A673 (cell line): ENCODE data around the gene CCL28. TPM values are rescaled to one million over a fixed set of nuclear protein-coding genes. Genes with fewer than 3 reads are reported as not detected.
"Not testable (repeated sequence)": the region's sequence is repeated elsewhere in the genome, so short reads cannot be mapped to it uniquely, and the experiment has no call there.

Experiments
- BruUV-seq: library from RNA; stranded (reverse); fragments of 400-500 nt; replicated peaks from 2 replicates; lab custom pipeline; 2021; lab: Mats Ljungman, UMichigan
- CTCF ChIA-PET: fragments of 300-600 bp; sonication (Branson Sonifier 250); formaldehyde crosslinking; loops from one replicate; lab custom pipeline; 2022; ENCODE audit warnings: antibody characterized with exemption; lab: Charles Lee
- POLR2A ChIA-PET: fragments of 300-600 bp; sonication (Branson Sonifier 250); formaldehyde crosslinking; loops from one replicate; lab custom pipeline; 2022; ENCODE audit warnings: antibody characterized with exemption; ENCODE audit not compliant: low non-redundant PET; lab: Charles Lee
- DNase-seq: peaks from one replicate; pipeline ENCODE4 v3.0.0-alpha.2; 2015; ENCODE audit warnings: low spot score
- H3K27ac ChIP-seq: fragments of 200-600 bp; sonication (generic); 2 replicates; pipeline ENCODE4 v1.5.1; 2016; ENCODE audit warnings: mixed run types, low read depth, mild to moderate bottlenecking, mixed read lengths, antibody characterized with exemption, low read length; ENCODE audit not compliant: poor library complexity, severe bottlenecking
- H3K27me3 ChIP-seq: fragments of 200-600 bp; sonication (generic); replicated peaks from 2 replicates; pipeline ENCODE4 v1.6.1; 2017; ENCODE audit warnings: mixed run types, low read depth, mild to moderate bottlenecking, mixed read lengths, antibody characterized with exemption, low read length; ENCODE audit not compliant: insufficient read depth, poor library complexity
- H3K36me3 ChIP-seq: fragments of 200-600 bp; sonication (generic); 2 replicates; pipeline ENCODE4 v1.6.1; 2016; ENCODE audit warnings: mixed run types, mild to moderate bottlenecking, mixed read lengths, antibody characterized with exemption, low read length; ENCODE audit not compliant: insufficient read depth, poor library complexity, severe bottlenecking
- H3K4me1 ChIP-seq: fragments of 200-600 bp; sonication (generic); 2 replicates; pipeline ENCODE4 v1.6.1; 2017; ENCODE audit warnings: mixed run types, mild to moderate bottlenecking, mixed read lengths, antibody characterized with exemption, low read length; ENCODE audit not compliant: insufficient read depth, poor library complexity, severe bottlenecking
- H3K4me3 ChIP-seq: fragments of 200-600 bp; sonication (generic); 2 replicates; pipeline ENCODE4 v1.5.1; 2016; ENCODE audit warnings: low read depth, mixed run types, mild to moderate bottlenecking, mixed read lengths, low read length; ENCODE audit not compliant: poor library complexity, severe bottlenecking
- H3K9me3 ChIP-seq: fragments of 200-600 bp; sonication (generic); 2 replicates; pipeline ENCODE4 v1.6.1; 2016; ENCODE audit warnings: mixed run types, low read depth, mild to moderate bottlenecking, mixed read lengths, antibody characterized with exemption, low read length; ENCODE audit not compliant: poor library complexity, severe bottlenecking
- CTCF ChIP-seq: fragments of 300-800, 200-600 bp; sonication (generic); conservative IDR thresholded peaks from 2 replicates; pipeline ENCODE4 v1.5.1; 2017; ENCODE audit warnings: low read depth, mild to moderate bottlenecking, antibody characterized with exemption, low read length, moderate library complexity, mixed read lengths
- EZH2 ChIP-seq: fragments of 200-600 bp; sonication (generic); IDR thresholded peaks from 2 replicates; pipeline ENCODE4 v1.6.1; 2017; ENCODE audit warnings: borderline replicate concordance, low read depth, mild to moderate bottlenecking, mixed read lengths, antibody characterized with exemption, low read length; ENCODE audit not compliant: poor library complexity, severe bottlenecking
- intact Hi-C: fragments of 100-400 bp; cut with micrococcal nuclease; formaldehyde crosslinking; loops from one replicate; pipeline ENCODE4 v1.10.0; 2022; ENCODE audit not compliant: unreplicated experiment
- total RNA-seq: library from RNA; stranded (reverse); gene quantifications from 2 replicates; pipeline ENCODE4 v1.2.3, GENCODE V29; 2021

CCL28 gene
- total RNA-seq, 1 experiment from 2014 or later, result 0.32 TPM

- ChIA-PET POLR2A (no interaction called here), CTCF (no interaction called here)
- no peak for DNase-seq
- no peaks in the 10 kb centered on the region for H3K27me3 ChIP-seq
- TF ChIP-seq EZH2 (no peak), CTCF (no peak)
- no peaks in the 10 kb centered on the region for H3K36me3 ChIP-seq
- intact Hi-C loops, result no loop called here
- H3K9me3 ChIP-seq, result no peaks in the 10 kb centered on the region
- H3K27ac ChIP-seq, result no peak overlapping the region
- H3K4me1 ChIP-seq, result no peaks in the 10 kb centered on the region
- BruUV-seq, result no TSS peak
- no peak overlapping the region for H3K4me3 ChIP-seq
Observed at GRCh38 chr5:43369651-43370050, 42.5 kb downstream of the CCL28 start.

- ChIA-PET POLR2A (no interaction called here), CTCF (no interaction called here)
- no peaks in the 10 kb centered on the region for H3K27me3 ChIP-seq
- no peaks in the 10 kb centered on the region for H3K36me3 ChIP-seq
- no TSS peak for BruUV-seq
- no peak for DNase-seq
- no peak overlapping the region for H3K4me3 ChIP-seq
- TF ChIP-seq CTCF, result no peak
- TF ChIP-seq EZH2, result no peak
- H3K4me1 ChIP-seq, result no peaks in the 10 kb centered on the region
- intact Hi-C loops, result no loop called here
- H3K27ac ChIP-seq, result no peak overlapping the region
- no peaks in the 10 kb centered on the region for H3K9me3 ChIP-seq
Observed at GRCh38 chr5:43367909-43368669, 44.1 kb downstream of the CCL28 start.

- CTCF ChIA-PET, result no interaction called here
- BruUV-seq, result no TSS peak
- H3K4me1 ChIP-seq, result no peaks in the 10 kb centered on the region
Observed at GRCh38 chr5:43367453-43367852, 44.7 kb downstream of the CCL28 start.

GRCh38 chr5:43366680-43367246 lies 45.4 kb downstream of the CCL28 start:
- POLR2A ChIA-PET, H3K36me3 ChIP-seq, H3K4me3 ChIP-seq, CTCF ChIA-PET, intact Hi-C loops, BruUV-seq, H3K9me3 ChIP-seq, H3K27me3 ChIP-seq, DNase-seq, H3K4me1 ChIP-seq, H3K27ac ChIP-seq: not testable (repeated sequence)

More at GRCh38 chr5:43367453-43367852, 44.7 kb downstream of the CCL28 start:
- Histone ChIP-seq H3K4me3 (no peak overlapping the region), H3K36me3 (no peaks in the 10 kb centered on the region), H3K27me3 (no peaks in the 10 kb centered on the region), H3K27ac (no peak overlapping the region), H3K9me3 (no peaks in the 10 kb centered on the region)
- intact Hi-C loops, result no loop called here
- no peak for TF ChIP-seq CTCF
- no peak for TF ChIP-seq EZH2
- POLR2A ChIA-PET, result no interaction called here
- no peak for DNase-seq

GRCh38 chr5:43365155-43365554 lies 47.0 kb downstream of the CCL28 start:
- POLR2A ChIA-PET, H3K27me3 ChIP-seq, CTCF ChIA-PET, H3K9me3 ChIP-seq, intact Hi-C loops, BruUV-seq, H3K4me1 ChIP-seq, H3K27ac ChIP-seq, DNase-seq, H3K4me3 ChIP-seq, H3K36me3 ChIP-seq: not testable (repeated sequence)
